Measurements from ENCODE around the gene ZNF322.
"Not testable (repeated sequence)": the region's sequence is repeated elsewhere in the genome, so short reads cannot be mapped to it uniquely, and the experiment has no call there.

- not testable (repeated sequence) for TF ChIP-seq CTCF, POLR2A (IDR thresholded peaks at IDR 0.05)
Observed at GRCh38 chr6:26701023-26701747, 41.6 kb upstream of the ZNF322 start.
